AG04450 (cell line): ENCODE results near the gene NCOA3. TPM values are rescaled to one million over a fixed set of nuclear protein-coding genes. Genes with fewer than 3 reads are reported as not detected.

Source experiments
- CTCF ChIA-PET: fragments of 300-600, 350-600 bp; formaldehyde crosslinking; extraction: SDS; loops from one replicate; lab custom pipeline; 2022; ENCODE audit warnings: antibody characterized with exemption, inconsistent platforms; lab: Charles Lee
- POLR2A ChIA-PET: fragments of 350-600 bp; formaldehyde crosslinking; extraction: SDS; loops from one replicate; lab custom pipeline; 2021; ENCODE audit warnings: antibody characterized with exemption, inconsistent platforms; lab: Yijun Ruan, JAX
- DNase-seq: peaks from one replicate; pipeline ENCODE4 v3.0.0-alpha.2; 2011; ENCODE audit warnings: low read depth, low spot score
- H3K27ac ChIP-seq: one replicate; pipeline ENCODE4 v1.5.1; 2012; ENCODE audit warnings: low read depth, low read length, control low read depth
- H3K27me3 ChIP-seq: one replicate; pipeline ENCODE4 v1.6.0; 2012; ENCODE audit warnings: low read length; ENCODE audit not compliant: control insufficient read depth, insufficient read depth
- H3K4me3 ChIP-seq: 2 replicates; pipeline ENCODE4 v1.5.1; 2011; ENCODE audit warnings: mild to moderate bottlenecking, low read depth, low read length, control low read depth
- H3K9me3 ChIP-seq: 2 replicates; pipeline ENCODE4 v1.5.1; 2012; ENCODE audit warnings: low read length; ENCODE audit not compliant: control insufficient read depth, insufficient read depth
- polyA plus RNA-seq: library from polyadenylated mRNA; depleted of rRNA; stranded (reverse); fragments of >200 nt; gene quantifications from 2 replicates; pipeline ENCODE4 v1.2.3, GENCODE V29; 2011
- TF ChIP-seq, protein P1 (sequence below): IDR thresholded peaks from 2 replicates; pipeline ENCODE4 v1.5.1; 2011; ENCODE audit warnings: low read depth, low read length, control low read depth, inconsistent platforms

Gene NCOA3
- polyA plus RNA-seq, 1 experiment, result 25.4 TPM

- no peaks in the 10 kb centered on the region; the same call in 1 of the 2 replicates for H3K9me3 ChIP-seq
- DNase-seq, result no peak
- POLR2A ChIA-PET, result interaction anchor here (0.6 kb wide), 1 partner anchor 995 kb away, joined by 3 read pairs; no protein-coding TSS in a partner anchor
- CTCF ChIA-PET, result no interaction called here
- no peak overlapping the region for H3K27ac ChIP-seq
- H3K4me3 ChIP-seq, result no peak overlapping the region
- peaks cover 3% of the 10 kb centered on the region for H3K27me3 ChIP-seq
- TF ChIP-seq, protein P1, sequence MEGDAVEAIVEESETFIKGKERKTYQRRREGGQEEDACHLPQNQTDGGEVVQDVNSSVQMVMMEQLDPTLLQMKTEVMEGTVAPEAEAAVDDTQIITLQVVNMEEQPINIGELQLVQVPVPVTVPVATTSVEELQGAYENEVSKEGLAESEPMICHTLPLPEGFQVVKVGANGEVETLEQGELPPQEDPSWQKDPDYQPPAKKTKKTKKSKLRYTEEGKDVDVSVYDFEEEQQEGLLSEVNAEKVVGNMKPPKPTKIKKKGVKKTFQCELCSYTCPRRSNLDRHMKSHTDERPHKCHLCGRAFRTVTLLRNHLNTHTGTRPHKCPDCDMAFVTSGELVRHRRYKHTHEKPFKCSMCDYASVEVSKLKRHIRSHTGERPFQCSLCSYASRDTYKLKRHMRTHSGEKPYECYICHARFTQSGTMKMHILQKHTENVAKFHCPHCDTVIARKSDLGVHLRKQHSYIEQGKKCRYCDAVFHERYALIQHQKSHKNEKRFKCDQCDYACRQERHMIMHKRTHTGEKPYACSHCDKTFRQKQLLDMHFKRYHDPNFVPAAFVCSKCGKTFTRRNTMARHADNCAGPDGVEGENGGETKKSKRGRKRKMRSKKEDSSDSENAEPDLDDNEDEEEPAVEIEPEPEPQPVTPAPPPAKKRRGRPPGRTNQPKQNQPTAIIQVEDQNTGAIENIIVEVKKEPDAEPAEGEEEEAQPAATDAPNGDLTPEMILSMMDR, result no peak
These were observed 199.9 kb downstream of the NCOA3 start for GRCh38 chr20:47701612-47702011.

DNA sequence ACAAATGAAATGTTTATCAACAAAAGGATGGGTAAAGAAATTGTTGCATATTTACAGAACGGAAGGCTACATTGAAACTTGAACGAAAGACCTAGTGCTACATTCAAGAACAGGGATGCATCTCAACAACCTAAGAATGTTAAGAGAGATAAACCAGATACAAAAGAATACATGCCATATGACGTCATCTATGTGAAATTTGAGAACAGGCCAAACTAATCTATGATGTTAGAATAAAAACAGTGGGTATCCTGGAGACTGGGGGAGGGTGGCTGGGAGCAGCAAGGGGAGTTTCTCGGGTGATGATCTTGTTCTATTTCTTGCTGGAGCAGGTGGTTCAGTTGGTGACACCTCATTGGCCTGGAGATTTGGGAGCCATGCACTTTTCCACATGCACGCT lies 202.1 kb downstream of the NCOA3 start:
- CTCF ChIA-PET, result no interaction called here
- POLR2A ChIA-PET, result no interaction called here
- TF ChIP-seq, protein P1, result no peak
- Histone ChIP-seq H3K4me3 (no peak overlapping the region), H3K9me3 (no peaks in the 10 kb centered on the region), H3K27ac (no peak overlapping the region), H3K27me3 (peaks cover 8% of the 10 kb centered on the region)
- DNase-seq, result no peak

- Histone ChIP-seq H3K27me3 (peaks cover 5% of the 10 kb centered on the region), H3K27ac (no peak overlapping the region), H3K9me3 (no peaks in the 10 kb centered on the region), H3K4me3 (no peak overlapping the region)
- DNase-seq, result no peak
- TF ChIP-seq, protein P1, result no peak
- ChIA-PET CTCF (interaction anchor here (1.0 kb wide), 1 partner anchor 917 kb away, joined by 3 read pairs; no protein-coding TSS in a partner anchor), POLR2A (no interaction called here)
These were observed 203.2 kb downstream of the NCOA3 start for GRCh38 chr20:47704746-47705496.

DNA sequence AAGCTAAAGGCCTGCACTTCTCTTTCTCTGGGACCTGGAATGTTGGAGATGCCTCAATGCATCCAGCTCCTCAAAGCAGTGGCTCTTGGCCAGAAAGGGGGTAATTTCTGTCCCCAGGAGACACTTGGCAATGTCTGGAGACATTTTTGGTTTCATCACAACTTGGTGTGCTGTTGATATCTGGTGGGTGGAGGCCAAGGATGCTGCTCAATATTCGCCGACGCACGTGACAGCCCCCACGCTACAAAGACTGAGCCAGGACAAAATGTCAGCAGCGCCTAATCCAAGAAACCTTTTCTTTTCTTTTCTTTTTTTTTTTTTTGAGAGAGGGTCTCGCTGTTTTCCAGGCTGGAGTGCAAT lies 203.8 kb downstream of the NCOA3 start:
- Histone ChIP-seq H3K27me3 (peaks cover 7% of the 10 kb centered on the region), H3K9me3 (no peaks in the 10 kb centered on the region), H3K27ac (no peak overlapping the region), H3K4me3 (no peak overlapping the region)
- ChIA-PET POLR2A (no interaction called here), CTCF (interaction anchor here (1.0 kb wide), 1 partner anchor 916 kb away, joined by 3 read pairs; no protein-coding TSS in a partner anchor)
- TF ChIP-seq, protein P1, result no peak
- DNase-seq, result no peak

GRCh38 chr20:47706345-47706744 lies 204.7 kb downstream of the NCOA3 start:
- peaks cover 7% of the 10 kb centered on the region for H3K27me3 ChIP-seq
- TF ChIP-seq, protein P1, result no peak
- POLR2A ChIA-PET, result no interaction called here
- DNase-seq, result no peak
- CTCF ChIA-PET, result no interaction called here
- H3K4me3 ChIP-seq, result no peak overlapping the region
- no peaks in the 10 kb centered on the region for H3K9me3 ChIP-seq
- no peak overlapping the region for H3K27ac ChIP-seq
